Esophagus squamous epithelium (tissue), 5 donors: ENCODE results near the gene IL1RAPL1. TPM values are rescaled to one million over a fixed set of nuclear protein-coding genes. Genes with fewer than 3 reads are reported as not detected.

ENCODE experiments used
- DNase-seq: peaks from one replicate; lab custom pipeline; 2025; lab: John Stamatoyannopoulos, UW
- H3K27ac ChIP-seq, 4 donors: fragments of 200-600 bp; sonication (generic); one replicate each; pipeline ENCODE4 v1.5.1; 2016 to 2019; ENCODE audit warnings: mild to moderate bottlenecking in 1 of 4
- H3K27me3 ChIP-seq, 4 donors: fragments of 200-600 bp; sonication (generic); 1 replicate in 3 of 4; 2 replicates in 1 of 4; pipeline versions ENCODE4 v1.5.1 to v1.6.0; 2017 to 2021; ENCODE audit warnings: antibody characterized with exemption in 1 of 4
- H3K36me3 ChIP-seq, 3 donors: fragments of 200-600 bp; sonication (generic); one replicate each; pipeline ENCODE4 v1.5.1; 2016 to 2019
- H3K4me1 ChIP-seq, 3 donors: fragments of 200-600 bp; sonication (generic); one replicate each; pipeline ENCODE4 v1.5.1; 2017 to 2019
- H3K4me3 ChIP-seq, 4 donors: fragments of 200-600 bp; sonication (generic); 1 replicate in 3 of 4; 2 replicates in 1 of 4; pipeline ENCODE4 v1.5.1; 2016 to 2019; ENCODE audit warnings: mild to moderate bottlenecking in 2 of 4, moderate library complexity in 1 of 4
- H3K9me3 ChIP-seq, 3 donors: fragments of 200-600 bp; sonication (generic); one replicate each; pipeline ENCODE4 v1.5.1; 2016 to 2019
- POLR2A ChIP-seq, 4 donors: fragments of 450-650 bp; IDR thresholded peaks; one replicate each; pipeline ENCODE4 v1.6.1; 2017; ENCODE audit warnings: antibody characterized with exemption in 4 of 4, mild to moderate bottlenecking in 4 of 4, moderate library complexity in 3 of 4
- WGBS, 2 donors: methylation state at CpG; one replicate each; pipeline ENCODE4 v1.1.5; 2018; 5-methylcytosine and 5-hydroxymethylcytosine counted together
- intact Hi-C: fragments of 100-400 bp; cut with DNase I; formaldehyde crosslinking; loops from one replicate; pipeline ENCODE4 v1.15.0; 2022
- total RNA-seq, 4 donors: library from RNA; depleted of rRNA; stranded (reverse); fragments of >200 nt; gene quantifications; one replicate each; pipeline ENCODE4 v1.1.0, GENCODE V29; 2016
- TF ChIP-seq, protein P1 (sequence below), 6 experiments: fragments of 450-650 bp in 4 of 6; fragments of 200-600 bp in 2 of 6; sonication (generic) in 2 of 6; IDR thresholded peaks; one replicate each; pipeline ENCODE4 v1.5.1; 2016 to 2019; ENCODE audit warnings: antibody characterized with exemption in 6 of 6, mild to moderate bottlenecking in 4 of 6, moderate library complexity in 4 of 6
- donor health status: DM: yes; HTN: yes; CAD: no.

IL1RAPL1 gene
- total RNA-seq, 4 donors from 2014 or later = 0.09 to 0.19 (median 0.13) TPM; not detected in 1

GRCh38 chrX:29143756-29144155, 556.5 kb downstream of the IL1RAPL1 start:
- intact Hi-C loops = no loop called here
- Histone ChIP-seq H3K36me3 (no peaks in the 10 kb centered on the region), H3K4me1 (no peaks in the 10 kb centered on the region), H3K27ac (no peak overlapping the region), H3K4me3 (no peak overlapping the region), H3K9me3 (no peaks in the 10 kb centered on the region), H3K27me3 (no peaks in the 10 kb centered on the region)
- DNase-seq = no peak
- WGBS, 2 donors = 90% methylated on average over 4 of the region's 4 CpGs
- TF ChIP-seq POLR2A (IDR thresholded peaks at IDR 0.05) = no peak
- TF ChIP-seq, protein P1, sequence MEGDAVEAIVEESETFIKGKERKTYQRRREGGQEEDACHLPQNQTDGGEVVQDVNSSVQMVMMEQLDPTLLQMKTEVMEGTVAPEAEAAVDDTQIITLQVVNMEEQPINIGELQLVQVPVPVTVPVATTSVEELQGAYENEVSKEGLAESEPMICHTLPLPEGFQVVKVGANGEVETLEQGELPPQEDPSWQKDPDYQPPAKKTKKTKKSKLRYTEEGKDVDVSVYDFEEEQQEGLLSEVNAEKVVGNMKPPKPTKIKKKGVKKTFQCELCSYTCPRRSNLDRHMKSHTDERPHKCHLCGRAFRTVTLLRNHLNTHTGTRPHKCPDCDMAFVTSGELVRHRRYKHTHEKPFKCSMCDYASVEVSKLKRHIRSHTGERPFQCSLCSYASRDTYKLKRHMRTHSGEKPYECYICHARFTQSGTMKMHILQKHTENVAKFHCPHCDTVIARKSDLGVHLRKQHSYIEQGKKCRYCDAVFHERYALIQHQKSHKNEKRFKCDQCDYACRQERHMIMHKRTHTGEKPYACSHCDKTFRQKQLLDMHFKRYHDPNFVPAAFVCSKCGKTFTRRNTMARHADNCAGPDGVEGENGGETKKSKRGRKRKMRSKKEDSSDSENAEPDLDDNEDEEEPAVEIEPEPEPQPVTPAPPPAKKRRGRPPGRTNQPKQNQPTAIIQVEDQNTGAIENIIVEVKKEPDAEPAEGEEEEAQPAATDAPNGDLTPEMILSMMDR (IDR thresholded peaks at IDR 0.05) = no peak

GRCh38 chrX:29145316-29145715, 558.1 kb downstream of the IL1RAPL1 start:
- no peak overlapping the region for H3K27ac ChIP-seq
- no peaks in the 10 kb centered on the region for H3K9me3 ChIP-seq
- H3K4me1 ChIP-seq = no peaks in the 10 kb centered on the region
- no peaks in the 10 kb centered on the region for H3K36me3 ChIP-seq
- no peaks in the 10 kb centered on the region for H3K27me3 ChIP-seq
- TF ChIP-seq POLR2A (IDR thresholded peaks at IDR 0.05) = no peak
- TF ChIP-seq, protein P1 (IDR thresholded peaks at IDR 0.05) = no peak
- no peak overlapping the region for H3K4me3 ChIP-seq
- WGBS, 2 donors = 45 to 59% methylated on average over 4 of the region's 4 CpGs
- intact Hi-C loops = no loop called here
- DNase-seq = no peak

- H3K27ac ChIP-seq = no peak overlapping the region
- intact Hi-C loops = no loop called here
- H3K27me3 ChIP-seq = no peaks in the 10 kb centered on the region
- no peak for TF ChIP-seq POLR2A (IDR thresholded peaks at IDR 0.05)
- TF ChIP-seq, protein P1 (IDR thresholded peaks at IDR 0.05) = no peak
- no peak overlapping the region for H3K4me3 ChIP-seq
- 58 to 67% methylated on average over 5 of the region's 5 CpGs for WGBS, 2 donors
- no peaks in the 10 kb centered on the region for H3K36me3 ChIP-seq
- H3K4me1 ChIP-seq = no peaks in the 10 kb centered on the region
- no peaks in the 10 kb centered on the region for H3K9me3 ChIP-seq
- no peak for DNase-seq
Observed at GRCh38 chrX:29148511-29148910, 561.3 kb downstream of the IL1RAPL1 start.

DNA sequence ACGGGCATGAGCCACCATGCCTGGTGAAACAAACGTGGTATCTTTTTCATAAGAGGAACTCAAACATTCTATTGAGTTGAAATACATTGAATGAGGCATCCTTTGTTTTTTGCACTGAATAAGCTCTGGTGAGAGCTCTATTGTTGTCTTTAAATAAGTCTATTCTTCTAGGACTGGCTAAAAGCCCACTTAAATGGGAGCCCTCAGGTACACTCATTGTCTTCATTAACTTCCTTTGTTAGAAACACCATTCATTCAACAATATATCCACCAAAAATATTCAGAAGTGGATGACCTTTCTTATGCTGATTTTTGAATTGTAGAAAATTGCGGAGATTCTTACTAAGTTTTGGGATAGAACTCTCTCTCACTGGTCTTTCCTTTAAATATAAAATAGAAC, 568.0 kb downstream of the IL1RAPL1 start:
- no peak overlapping the region for H3K4me3 ChIP-seq
- H3K9me3 ChIP-seq = no peaks in the 10 kb centered on the region
- H3K27ac ChIP-seq = no peak overlapping the region
- TF ChIP-seq, protein P1 (IDR thresholded peaks at IDR 0.05) = no peak
- TF ChIP-seq POLR2A (IDR thresholded peaks at IDR 0.05) = no peak
- DNase-seq = no peak
- H3K4me1 ChIP-seq = no peaks in the 10 kb centered on the region
- H3K27me3 ChIP-seq = no peaks in the 10 kb centered on the region
- WGBS, 2 donors = 58 to 90% methylated on average over 1 to 3 of the region's 3 CpGs
- intact Hi-C loops = no loop called here
- H3K36me3 ChIP-seq = no peaks in the 10 kb centered on the region

DNA sequence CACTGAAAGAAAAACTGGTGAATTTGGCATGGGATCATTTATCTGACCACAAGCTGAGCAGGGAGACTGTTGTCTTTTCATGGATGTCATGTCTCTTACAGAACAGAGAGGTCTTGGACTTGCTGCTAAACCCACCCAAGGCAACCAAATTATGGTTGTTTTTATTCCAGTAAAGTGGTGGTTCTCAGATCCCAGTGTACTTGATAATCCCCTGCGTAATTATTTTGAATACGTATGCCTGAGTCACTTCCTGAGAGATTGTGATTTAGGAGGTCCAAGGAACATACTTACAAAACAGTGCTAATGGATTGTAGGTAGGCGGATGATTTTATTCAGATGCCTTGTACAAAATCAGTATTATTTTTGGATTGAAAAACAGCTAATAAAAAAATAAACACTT, 585.6 kb downstream of the IL1RAPL1 start:
- H3K9me3 ChIP-seq = no peaks in the 10 kb centered on the region
- H3K4me3 ChIP-seq = no peak overlapping the region
- no peaks in the 10 kb centered on the region for H3K36me3 ChIP-seq
- no peak overlapping the region for H3K27ac ChIP-seq
- DNase-seq = no peak
- no peaks in the 10 kb centered on the region for H3K27me3 ChIP-seq
- TF ChIP-seq, protein P1 (IDR thresholded peaks at IDR 0.05) = no peak
- no peak for TF ChIP-seq POLR2A (IDR thresholded peaks at IDR 0.05)
- intact Hi-C loops = no loop called here
- 39 to 90% methylated on average over 3 of the region's 3 CpGs for WGBS, 2 donors
- no peaks in the 10 kb centered on the region for H3K4me1 ChIP-seq
